ENCODE results near the gene UQCR10.

The UQCR10 gene

DNA sequence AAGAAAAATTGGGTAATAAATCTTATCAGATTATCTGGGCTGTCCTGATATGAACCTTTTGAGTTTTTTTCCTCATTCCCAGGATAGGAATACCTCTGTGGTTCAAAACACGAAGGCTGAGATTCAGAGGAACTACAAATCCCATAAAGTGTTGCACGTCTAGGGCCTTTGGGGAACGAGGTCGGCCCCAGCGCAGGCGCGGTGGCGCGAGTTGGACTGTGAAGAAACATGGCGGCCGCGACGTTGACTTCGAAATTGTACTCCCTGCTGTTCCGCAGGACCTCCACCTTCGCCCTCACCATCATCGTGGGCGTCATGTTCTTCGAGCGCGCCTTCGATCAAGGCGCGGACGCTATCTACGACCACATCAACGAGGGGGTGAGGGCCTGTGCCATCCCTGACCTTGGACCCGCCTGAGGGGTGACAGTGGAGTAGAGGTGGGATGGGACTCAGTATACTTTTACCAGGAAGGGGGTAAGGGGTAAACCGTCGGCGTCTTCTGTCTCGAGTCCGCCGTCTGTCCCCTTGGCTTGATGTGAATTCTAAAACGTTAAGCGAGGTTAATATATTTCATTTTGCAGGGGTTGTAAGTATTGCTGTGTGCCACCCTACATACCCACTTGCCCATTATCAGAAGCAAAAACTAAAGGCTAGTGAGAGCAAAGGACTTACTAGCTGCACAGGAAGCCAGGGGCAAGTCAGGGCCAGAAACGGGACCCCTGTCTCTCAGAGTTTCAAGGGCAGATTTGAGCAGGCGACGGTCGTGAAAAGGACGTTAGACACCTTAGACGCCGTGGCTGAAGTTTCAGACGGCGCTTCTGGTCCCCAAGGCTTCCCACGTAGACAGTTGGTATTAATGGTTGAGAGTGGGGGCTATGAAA is at the start of gene UQCR10:
UQCR10 (plus strand) TSS at position 199 of the 881 bp plus-strand sequence; CDS start at position 229, 30 bp downstream.
- peak; percentile 89 for DNase-seq (ENCODE audit: low read depth)

DNA sequence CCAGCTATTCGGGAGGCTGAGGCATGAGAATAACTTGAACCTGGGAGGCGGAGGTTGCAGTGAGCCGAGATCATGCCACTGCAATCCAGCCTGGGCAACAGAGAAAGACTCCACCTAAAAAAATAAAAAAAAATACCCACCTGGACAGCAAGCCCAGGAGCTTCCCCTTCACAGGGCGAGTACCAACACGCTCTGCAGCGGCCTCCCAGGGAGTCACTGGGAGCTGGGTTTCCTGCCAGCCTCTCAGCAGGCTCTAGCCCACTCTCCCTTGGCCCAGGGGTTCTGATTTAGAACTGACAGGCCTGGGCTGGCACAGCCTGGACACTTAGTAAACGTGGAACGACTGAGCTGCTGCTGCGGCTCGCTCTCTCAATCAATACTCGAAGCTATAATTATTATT is 49.4 kb upstream of the UQCR10 start:
- no peak for DNase-seq (ENCODE audit: low read depth)

DNA sequence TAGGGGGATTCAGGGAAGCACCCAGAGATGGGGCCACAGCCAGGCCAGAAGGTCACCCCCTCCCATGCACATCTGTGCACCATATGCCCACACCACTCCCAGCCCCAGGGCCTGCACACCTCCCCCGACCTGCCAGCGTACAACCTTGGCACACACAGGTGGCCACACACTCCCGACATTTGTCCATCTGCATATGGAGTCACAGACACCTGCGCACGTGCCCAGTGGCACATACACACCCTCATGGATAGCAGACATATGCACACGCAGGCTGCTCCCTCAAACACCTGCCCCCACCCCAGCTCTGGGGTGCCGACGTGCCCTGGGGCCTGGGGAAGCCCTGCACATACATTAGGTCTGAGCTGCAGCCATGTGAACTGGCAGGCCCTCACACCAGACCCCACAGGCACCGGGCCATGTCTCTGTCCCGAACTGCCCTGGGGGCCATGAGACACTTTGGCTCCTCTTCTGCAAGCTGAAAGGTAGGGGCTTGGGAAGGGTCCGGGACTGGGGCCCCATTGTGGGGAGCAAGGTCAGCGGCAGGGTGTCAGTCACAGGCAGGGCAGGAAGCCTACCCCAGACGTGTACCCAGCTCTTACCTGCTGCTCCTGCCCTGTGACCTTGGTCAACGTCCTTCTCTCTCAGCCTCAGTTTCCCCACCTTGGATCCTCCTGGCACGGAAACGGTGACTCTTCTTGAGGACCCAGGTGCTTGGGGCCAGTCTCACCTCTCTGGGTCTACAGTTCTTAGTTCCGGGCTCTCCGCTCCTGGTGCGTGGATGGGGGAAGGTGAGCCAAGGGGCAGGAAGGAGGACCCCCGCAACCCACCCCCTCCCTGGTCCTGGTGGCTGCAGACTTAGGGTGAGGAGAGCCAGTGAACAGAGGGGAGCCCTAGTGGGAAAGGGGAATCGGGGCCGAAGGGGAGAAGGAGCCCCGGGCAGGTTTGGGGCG is 47.9 kb upstream of the UQCR10 start:
- DNase-seq (ENCODE audit: low read depth), result no peak

DNA sequence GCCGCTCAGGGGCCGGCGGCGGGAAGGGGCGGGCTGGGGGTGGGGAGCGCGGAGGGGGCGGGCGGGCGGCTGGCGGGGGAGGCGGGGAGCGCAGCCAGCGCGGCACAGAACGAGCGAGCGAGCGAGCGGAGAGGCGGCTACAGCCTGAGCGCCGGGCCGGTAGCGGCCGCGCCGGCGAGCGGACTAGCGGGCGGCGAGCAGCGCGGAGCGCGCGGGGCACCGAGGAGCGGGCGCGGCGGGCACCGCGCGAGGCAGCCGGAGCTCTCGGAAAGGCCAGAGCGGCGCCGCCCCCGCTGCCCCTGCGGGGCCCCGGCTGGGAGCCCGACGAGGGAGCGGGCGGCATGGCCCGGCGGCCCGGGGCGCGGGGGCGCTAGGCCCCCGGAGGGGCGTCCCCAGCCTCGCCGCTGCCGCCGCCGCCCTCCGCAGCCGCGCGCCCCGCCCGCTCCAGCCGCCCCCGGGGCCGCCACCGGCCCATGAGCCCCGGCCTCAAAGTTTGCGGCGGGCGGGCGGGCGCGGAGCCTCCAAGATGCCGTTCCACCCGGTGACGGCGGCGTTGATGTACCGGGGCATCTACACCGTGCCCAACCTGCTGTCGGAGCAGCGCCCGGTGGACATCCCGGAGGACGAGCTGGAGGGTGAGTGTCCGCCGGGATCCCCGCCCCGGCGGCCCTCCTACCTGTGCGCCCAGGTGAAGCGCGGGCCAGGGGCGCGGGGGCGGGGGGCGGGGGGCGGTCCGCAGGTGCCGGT is 47.1 kb upstream of the UQCR10 start, which contains the start of gene CABP7:
CABP7 (plus strand) TSS at position 105 of the 747 bp plus-strand sequence; CDS start at position 527, 422 bp downstream.
- no peak for DNase-seq (ENCODE audit: low read depth)

GRCh38 chr22:29720811-29721323 is 46.3 kb upstream of the UQCR10 start:
- DNase-seq (ENCODE audit: low read depth), result no peak

DNA sequence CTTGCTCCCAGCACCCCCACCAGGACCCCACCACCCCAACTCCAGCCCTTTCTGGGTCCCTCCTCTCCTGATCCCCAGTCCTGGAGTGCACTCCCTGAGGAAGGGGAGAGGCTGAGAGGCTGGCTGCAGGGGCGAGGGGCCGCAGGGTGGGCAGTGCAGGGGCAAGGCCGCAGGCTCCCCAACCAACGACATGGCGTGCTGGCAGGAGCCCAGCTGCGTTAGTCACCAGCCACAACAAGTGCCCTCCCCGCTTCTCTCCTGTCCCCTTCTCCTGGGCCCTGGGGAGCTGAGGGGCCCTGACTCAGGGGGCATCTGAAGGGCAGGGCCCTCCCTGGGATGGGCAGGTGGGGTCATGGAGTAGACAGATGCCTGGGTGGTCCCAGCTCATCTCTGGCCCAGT is 45.0 kb upstream of the UQCR10 start:
- DNase-seq (ENCODE audit: low read depth), result no peak

- no peak for DNase-seq (ENCODE audit: low read depth)
These were observed 44.6 kb upstream of the UQCR10 start for GRCh38 chr22:29722587-29722986.

GRCh38 chr22:29723766-29724165 is 43.4 kb upstream of the UQCR10 start:
- no peak for DNase-seq (ENCODE audit: low read depth)

DNA sequence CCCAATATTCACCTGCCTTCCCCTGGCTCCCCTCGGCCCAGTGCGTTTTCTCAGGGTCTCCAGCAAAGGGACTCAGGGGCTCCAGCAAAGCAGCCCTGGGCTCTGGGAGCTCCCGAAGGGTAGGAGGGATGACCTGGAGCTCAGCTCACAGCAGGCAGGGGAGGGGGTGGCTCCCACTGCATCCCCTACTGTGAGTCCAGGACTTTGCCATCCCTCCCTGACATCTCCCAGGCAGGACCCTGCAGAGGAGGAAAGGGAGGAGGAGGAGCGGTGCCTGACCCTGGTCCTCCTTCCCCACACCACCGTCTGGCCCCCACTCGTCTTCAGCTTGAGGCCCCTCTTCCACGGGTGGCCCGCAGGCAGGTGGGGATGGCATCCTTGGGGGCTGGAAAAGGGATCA is 42.3 kb upstream of the UQCR10 start:
- no peak for DNase-seq (ENCODE audit: low read depth)

DNA sequence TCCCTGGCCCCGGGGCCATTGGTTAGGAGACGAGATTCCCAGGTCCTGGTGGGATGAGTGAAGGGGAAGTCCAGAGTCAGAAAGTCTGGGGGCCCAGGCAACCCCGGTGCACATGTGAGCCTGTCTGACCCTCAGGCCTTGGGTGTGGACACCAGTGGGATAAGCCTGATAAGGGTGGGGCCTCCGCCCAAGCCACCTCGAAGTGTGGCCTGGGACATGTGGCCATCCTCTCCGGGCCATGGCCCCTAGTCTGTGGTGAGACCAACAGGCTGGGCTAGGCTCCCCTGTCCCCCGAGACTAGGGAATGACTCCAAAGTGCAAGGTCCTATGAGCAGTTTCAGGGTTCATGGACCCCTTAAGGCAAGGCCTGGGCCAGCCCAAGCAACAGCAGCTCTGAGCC is 41.1 kb upstream of the UQCR10 start:
- no peak for DNase-seq (ENCODE audit: low read depth)

GRCh38 chr22:29726512-29727130 is 40.5 kb upstream of the UQCR10 start:
- peak; percentile 7 for DNase-seq (ENCODE audit: low read depth)

- peak; percentile 39 for DNase-seq (ENCODE audit: low read depth)
These were observed 40.0 kb upstream of the UQCR10 start for GRCh38 chr22:29727131-29727523.

- DNase-seq (ENCODE audit: low read depth), result no peak
These were observed 38.0 kb upstream of the UQCR10 start for GRCh38 chr22:29729161-29729560.

GRCh38 chr22:29731058-29731850 is 35.9 kb upstream of the UQCR10 start:
- no peak for DNase-seq (ENCODE audit: low read depth)

GRCh38 chr22:29732883-29733282 is 34.3 kb upstream of the UQCR10 start:
- DNase-seq (ENCODE audit: low read depth), result no peak

DNA sequence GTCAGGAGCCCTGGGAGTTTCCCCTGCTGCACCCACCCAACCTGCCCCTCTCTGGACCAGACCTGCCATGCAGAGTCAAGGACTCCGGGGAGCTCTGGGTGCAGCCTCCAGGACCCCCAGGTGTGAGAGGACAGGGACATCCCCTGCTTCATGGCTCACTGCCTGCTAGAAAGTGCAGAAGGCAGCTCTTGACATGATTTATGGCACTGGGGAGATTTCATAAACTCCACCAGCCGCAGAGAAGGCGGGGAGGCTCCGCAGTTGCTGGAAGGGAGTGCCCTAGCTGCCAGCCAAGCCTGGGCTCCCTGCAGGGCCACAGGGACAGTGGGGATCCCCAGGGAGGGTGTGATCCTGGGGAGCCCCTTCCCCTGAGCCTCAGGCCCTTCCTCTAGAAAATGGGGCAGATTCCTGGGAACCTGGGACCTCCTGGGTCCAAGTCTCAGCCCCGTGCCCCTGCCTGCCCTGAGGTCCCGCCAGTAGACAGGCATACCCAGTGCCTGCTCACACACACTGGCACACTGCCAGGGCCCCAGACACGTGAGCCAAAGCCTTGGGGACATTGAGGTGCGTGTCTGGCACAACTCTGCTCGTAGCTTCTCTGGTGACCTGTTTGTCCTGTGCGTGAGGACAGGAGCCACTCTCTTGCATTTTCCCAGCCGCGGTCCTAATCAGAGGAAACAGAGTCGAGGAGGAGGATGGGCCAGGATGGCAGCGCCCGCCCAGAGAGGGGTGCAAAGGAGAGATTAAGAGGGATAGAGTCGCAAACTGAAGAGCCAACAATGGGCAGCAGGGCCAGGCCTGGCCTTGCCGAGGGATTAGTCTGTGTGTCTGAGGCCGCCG is 33.6 kb upstream of the UQCR10 start:
- DNase-seq (ENCODE audit: low read depth), result no peak

DNA sequence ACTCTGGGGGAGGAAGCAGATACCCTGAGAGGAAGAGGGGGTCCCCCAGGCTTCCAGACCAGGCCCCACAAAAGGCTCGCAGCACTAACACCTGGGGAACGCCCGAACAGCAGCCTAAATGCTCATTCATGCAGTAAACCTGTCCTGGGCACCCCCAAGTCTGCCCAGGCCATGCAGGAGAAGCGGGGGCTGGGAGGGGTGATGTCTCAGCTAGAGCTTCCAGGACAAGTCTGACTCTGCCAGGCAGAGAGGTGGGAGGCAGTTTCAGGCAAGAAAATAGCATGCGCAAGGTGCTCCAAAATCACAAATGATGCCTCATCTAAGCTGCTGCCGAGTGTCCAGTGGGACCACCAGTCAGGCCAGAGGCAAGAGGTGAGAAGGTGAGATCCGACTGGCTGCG is 32.8 kb upstream of the UQCR10 start:
- DNase-seq (ENCODE audit: low read depth), result no peak

DNA sequence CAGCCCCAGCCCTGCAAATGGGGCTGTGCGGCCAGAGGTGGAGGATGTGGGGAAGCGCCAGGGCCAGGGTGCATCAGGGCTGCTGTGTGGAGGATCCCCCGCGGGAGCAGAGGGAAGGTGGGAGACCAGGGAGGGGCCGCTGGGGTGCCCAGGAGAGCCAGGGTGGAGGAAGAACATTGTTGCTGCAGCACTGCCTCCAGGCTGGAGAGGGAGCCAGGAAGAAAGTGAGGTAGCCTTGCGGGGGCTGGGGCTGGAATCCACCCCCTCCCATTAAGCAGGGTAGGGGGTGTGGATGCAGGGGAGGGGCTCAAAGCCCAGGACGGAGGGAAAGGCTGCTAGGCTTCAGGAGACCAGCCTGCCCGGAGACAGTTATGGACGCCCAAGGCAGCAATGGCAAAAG is 32.3 kb upstream of the UQCR10 start:
- no peak for DNase-seq (ENCODE audit: low read depth)

GRCh38 chr22:29735416-29735815 is 31.8 kb upstream of the UQCR10 start:
- DNase-seq (ENCODE audit: low read depth), result no peak

Measured in iris pigment epithelial cell (primary cell).